Ureter (tissue), 1 donor: ENCODE measurements around the gene STARD7. TPM values are rescaled to one million over a fixed set of nuclear protein-coding genes. Genes with fewer than 3 reads are reported as not detected.
"Not testable (repeated sequence)": the region's sequence is repeated elsewhere in the genome, so short reads cannot be mapped to it uniquely, and the experiment has no call there.

Experiments
- DNase-seq: peaks from one replicate; pipeline ENCODE4 v3.0.0-alpha.2; 2020; ENCODE audit warnings: low spot score
- total RNA-seq: library from RNA; stranded (reverse); gene quantifications from one replicate; pipeline ENCODE4 v1.2.4, GENCODE V29; 2023
- donor health status: DM: yes; HTN: yes; CAD: no.

The STARD7 gene
- total RNA-seq, 1 donor from 2014 or later: 95.0 TPM

GRCh38 chr2:96236882-96237281, 28.3 kb upstream of the STARD7 start:
- no peak for DNase-seq

GRCh38 chr2:96233880-96234316, 25.3 kb upstream of the STARD7 start:
- no peak for DNase-seq

GRCh38 chr2:96233436-96233835, 24.8 kb upstream of the STARD7 start:
- no peak for DNase-seq

GRCh38 chr2:96231316-96231715, 22.7 kb upstream of the STARD7 start:
- DNase-seq: no peak

GRCh38 chr2:96225016-96225533, 16.4 kb upstream of the STARD7 start:
- DNase-seq: no peak

GRCh38 chr2:96221106-96221505, 12.5 kb upstream of the STARD7 start:
- not testable (repeated sequence) for DNase-seq

GRCh38 chr2:96219959-96220358, 11.3 kb upstream of the STARD7 start:
- not testable (repeated sequence) for DNase-seq

- DNase-seq: no peak
Measured at GRCh38 chr2:96218508-96219131, 10.0 kb upstream of the STARD7 start.

- DNase-seq: no peak
Measured at GRCh38 chr2:96214554-96214953, 5.9 kb upstream of the STARD7 start.

- DNase-seq: no peak
Measured at GRCh38 chr2:96213379-96213778, 4.8 kb upstream of the STARD7 start.

- no peak for DNase-seq
Measured at GRCh38 chr2:96212339-96212738, 3.7 kb upstream of the STARD7 start.

GRCh38 chr2:96209729-96210085, 1.1 kb upstream of the STARD7 start:
- no peak for DNase-seq

- no peak for DNase-seq
Measured at GRCh38 chr2:96209011-96209728, 543 bp upstream of the STARD7 start.

GRCh38 chr2:96207774-96208142, 869 bp downstream of the STARD7 start:
- DNase-seq: no peak

GRCh38 chr2:96207073-96207773, 1.4 kb downstream of the STARD7 start:
- no peak for DNase-seq

GRCh38 chr2:96205888-96206287, 2.7 kb downstream of the STARD7 start:
- DNase-seq: no peak

GRCh38 chr2:96204836-96205624, 3.6 kb downstream of the STARD7 start:
- DNase-seq: no peak

- DNase-seq: no peak
Measured at GRCh38 chr2:96203130-96204028, 5.2 kb downstream of the STARD7 start.

GRCh38 chr2:96202152-96202854, 6.3 kb downstream of the STARD7 start:
- no peak for DNase-seq

GRCh38 chr2:96201338-96201737, 7.3 kb downstream of the STARD7 start:
- no peak for DNase-seq
